ENCODE results near the gene ADAMTS18.

GRCh38 chr16:77399546-77399945 lies 35.3 kb downstream of the ADAMTS18 start:
- TF ChIP-seq CTCF (tag by site-specific recombination; IDR thresholded peaks at IDR 0.05) (no peak), ZNF510 (tag by site-specific recombination; IDR thresholded peaks at IDR 0.05; ENCODE audit: insufficient replicate concordance) (no peak), ZNF830 (tag by site-specific recombination; IDR thresholded peaks at IDR 0.05; ENCODE audit: low read depth) (no peak), ZNF362 (tag by site-specific recombination; IDR thresholded peaks at IDR 0.05) (no peak), ZNF449 (tag by site-specific recombination; IDR thresholded peaks at IDR 0.05) (no peak), REST (tag by site-specific recombination; IDR thresholded peaks at IDR 0.05) (no peak), KLF9 (tag by site-specific recombination; IDR thresholded peaks at IDR 0.05; ENCODE audit: low read depth) (no peak), ZBTB26 (tag by site-specific recombination; optimal IDR thresholded peaks at IDR 0.05) (no peak), ZEB2 (tag by site-specific recombination; IDR thresholded peaks at IDR 0.05) (no peak), ATF2 (tag by site-specific recombination; IDR thresholded peaks at IDR 0.05; ENCODE audit: low read depth) (no peak)

Measured in HEK293 (cell line).